Bronchial epithelial cell (primary cell): ENCODE measurements around the gene CSAD. TPM values are rescaled to one million over a fixed set of nuclear protein-coding genes. Genes with fewer than 3 reads are reported as not detected.
A peak's percentile ranks its signal among the peaks of the same experiment; 100 is the strongest.

ENCODE experiments used
- DNase-seq: peaks from one replicate; pipeline ENCODE4 v3.0.0-alpha.2; 2010; ENCODE audit warnings: low read depth
- FAIRE-seq: peaks from 2 replicates; lab custom pipeline; 2011; peaks lifted over from hg19 to GRCh38; lab: Jason Lieb, UNC
- H3K27me3 ChIP-seq: 2 replicates; pipeline ENCODE4 v1.5.1; 2011; ENCODE audit warnings: low read length; ENCODE audit not compliant: control insufficient read depth, insufficient read depth
- H3K36me3 ChIP-seq: 2 replicates; pipeline ENCODE4 v1.5.1; 2011; ENCODE audit warnings: low read length; ENCODE audit not compliant: control insufficient read depth, insufficient read depth
- H3K4me3 ChIP-seq: 2 replicates; pipeline ENCODE4 v1.5.1; 2011; ENCODE audit warnings: mild to moderate bottlenecking, low read depth, low read length, control low read depth
- total RNA-seq: library from RNA; depleted of rRNA; stranded (reverse); fragments of >200 nt; gene quantifications from 2 replicates; pipeline ENCODE4 v1.2.1, GENCODE V29; 2014
- TF ChIP-seq, protein P1 (sequence below): IDR thresholded peaks from 2 replicates; pipeline ENCODE4 v1.5.1; 2011; ENCODE audit warnings: mild to moderate bottlenecking, moderate library complexity, low read length, control low read depth, inconsistent platforms; ENCODE audit not compliant: insufficient read depth, severe bottlenecking

CSAD gene
- total RNA-seq, 1 donor from 2014 or later, result 6.6 TPM

DNA sequence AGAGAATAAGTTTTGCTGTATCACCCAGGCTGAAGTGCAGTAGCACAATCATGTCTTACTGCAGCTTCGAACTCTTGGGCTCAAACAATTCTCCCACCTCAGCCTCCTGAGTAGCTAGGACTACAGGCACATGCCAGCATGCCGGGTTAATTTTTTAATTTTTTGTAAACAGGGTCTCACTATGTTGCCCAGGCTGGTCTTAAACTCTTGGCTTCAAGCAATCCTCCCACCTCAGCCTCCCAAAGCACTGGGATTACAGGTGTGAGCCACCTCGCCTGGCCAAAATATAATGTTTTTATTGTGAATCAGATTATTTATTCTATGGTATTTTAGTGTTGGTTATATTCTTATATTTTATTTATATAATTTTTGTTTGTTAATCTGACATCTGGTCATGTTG lies 4.0 kb downstream of the CSAD start:
- FAIRE-seq, result no peak
- DNase-seq, result no peak
- Histone ChIP-seq H3K4me3 (no peak overlapping the region), H3K36me3 (peaks cover under 1% of the 10 kb centered on the region), H3K27me3 (no peaks in the 10 kb centered on the region)
- TF ChIP-seq, protein P1, sequence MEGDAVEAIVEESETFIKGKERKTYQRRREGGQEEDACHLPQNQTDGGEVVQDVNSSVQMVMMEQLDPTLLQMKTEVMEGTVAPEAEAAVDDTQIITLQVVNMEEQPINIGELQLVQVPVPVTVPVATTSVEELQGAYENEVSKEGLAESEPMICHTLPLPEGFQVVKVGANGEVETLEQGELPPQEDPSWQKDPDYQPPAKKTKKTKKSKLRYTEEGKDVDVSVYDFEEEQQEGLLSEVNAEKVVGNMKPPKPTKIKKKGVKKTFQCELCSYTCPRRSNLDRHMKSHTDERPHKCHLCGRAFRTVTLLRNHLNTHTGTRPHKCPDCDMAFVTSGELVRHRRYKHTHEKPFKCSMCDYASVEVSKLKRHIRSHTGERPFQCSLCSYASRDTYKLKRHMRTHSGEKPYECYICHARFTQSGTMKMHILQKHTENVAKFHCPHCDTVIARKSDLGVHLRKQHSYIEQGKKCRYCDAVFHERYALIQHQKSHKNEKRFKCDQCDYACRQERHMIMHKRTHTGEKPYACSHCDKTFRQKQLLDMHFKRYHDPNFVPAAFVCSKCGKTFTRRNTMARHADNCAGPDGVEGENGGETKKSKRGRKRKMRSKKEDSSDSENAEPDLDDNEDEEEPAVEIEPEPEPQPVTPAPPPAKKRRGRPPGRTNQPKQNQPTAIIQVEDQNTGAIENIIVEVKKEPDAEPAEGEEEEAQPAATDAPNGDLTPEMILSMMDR, result no peak

DNA sequence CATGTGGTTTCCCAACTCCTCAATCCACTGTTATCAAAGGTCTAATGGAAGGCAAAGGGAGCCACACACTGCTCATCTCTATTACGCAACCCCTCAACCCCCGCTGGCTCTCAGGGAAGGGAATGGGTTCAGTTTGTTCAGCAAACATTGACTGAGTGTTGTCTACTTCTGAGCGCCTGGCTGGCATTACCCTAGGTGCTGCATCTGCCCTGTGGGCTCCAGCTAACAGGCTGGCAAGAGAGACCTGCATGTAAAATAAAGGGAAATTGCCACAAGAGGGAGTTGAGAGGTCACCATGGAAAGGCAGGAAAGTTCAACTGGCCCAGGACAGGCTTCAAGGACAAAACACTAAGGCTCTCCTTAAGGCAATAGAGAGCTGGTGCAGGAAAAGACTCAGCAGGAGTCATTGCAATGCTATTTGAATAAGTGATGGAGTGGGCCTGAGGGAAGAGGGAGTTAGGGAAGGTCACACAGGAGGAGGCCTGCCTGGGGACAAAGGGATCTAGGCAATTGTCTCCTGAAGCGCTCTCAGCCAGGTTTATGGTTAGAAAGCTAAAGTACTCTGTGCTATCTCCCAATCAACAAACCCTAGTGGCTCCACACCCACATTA lies 5.7 kb downstream of the CSAD start:
- DNase-seq, result peak; percentile 33
- H3K4me3 ChIP-seq, result no peak overlapping the region
- FAIRE-seq, result no peak
- TF ChIP-seq, protein P1, result peak; percentile 37
- H3K27me3 ChIP-seq, result no peaks in the 10 kb centered on the region
- H3K36me3 ChIP-seq, result peaks cover 7% of the 10 kb centered on the region

DNA sequence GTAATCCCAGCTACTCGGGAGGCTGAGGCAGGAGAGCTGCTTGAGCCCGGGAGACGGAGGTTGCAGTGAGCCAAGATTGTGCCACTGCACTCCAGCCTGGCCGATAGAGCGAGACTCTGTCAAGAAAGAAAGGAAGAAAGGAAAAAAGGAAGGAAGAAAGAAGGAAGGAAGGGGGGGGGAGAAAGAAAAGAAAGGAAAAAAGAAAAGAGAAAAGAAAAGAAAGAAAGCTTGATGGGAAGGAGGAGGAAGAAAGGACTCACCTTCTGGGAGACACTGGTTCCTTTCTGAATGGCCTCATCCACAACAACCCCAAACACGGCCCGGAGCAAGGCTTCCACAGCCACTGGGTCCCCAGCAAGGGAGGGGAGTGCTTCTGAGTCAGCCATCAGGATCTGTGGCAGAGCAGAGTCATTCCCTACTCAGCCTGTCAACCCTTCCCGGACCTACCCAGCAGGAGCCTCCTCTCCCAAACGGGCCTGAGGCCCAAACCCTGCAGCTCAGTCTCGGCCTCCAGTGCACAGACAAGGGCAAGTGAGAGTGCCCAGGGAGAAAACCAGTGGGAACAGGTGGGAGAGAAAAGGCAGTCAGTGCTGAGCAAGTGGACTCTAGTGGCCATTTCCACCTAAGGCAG lies 7.5 kb downstream of the CSAD start:
- peak; percentile 42 for DNase-seq
- Histone ChIP-seq H3K4me3 (no peak overlapping the region), H3K27me3 (no peaks in the 10 kb centered on the region), H3K36me3 (peaks cover 11% of the 10 kb centered on the region)
- TF ChIP-seq, protein P1, result no peak
- FAIRE-seq, result no peak

DNA sequence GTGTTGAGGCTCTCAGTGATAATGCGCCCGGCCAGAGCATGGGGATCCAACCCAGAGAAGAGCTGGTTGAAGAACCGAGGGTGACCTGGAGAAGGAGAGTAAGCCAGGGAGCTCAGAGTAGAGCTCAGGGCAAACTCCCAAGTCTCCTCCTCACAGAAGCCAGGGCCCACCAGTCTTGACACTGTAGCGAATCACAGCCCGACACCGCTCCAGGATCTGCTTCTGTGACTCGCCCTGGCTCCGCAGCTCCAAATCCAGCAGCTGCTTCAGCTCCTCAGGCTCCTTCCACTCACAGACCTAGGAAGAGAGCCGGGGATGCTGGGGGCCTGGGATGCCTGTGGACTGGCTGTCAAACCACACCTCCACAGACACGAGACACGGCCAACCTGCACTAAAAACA lies 8.4 kb downstream of the CSAD start:
- DNase-seq, result no peak
- H3K4me3 ChIP-seq, result no peak overlapping the region
- H3K36me3 ChIP-seq, result peaks cover 11% of the 10 kb centered on the region
- TF ChIP-seq, protein P1, result no peak
- FAIRE-seq, result no peak
- no peaks in the 10 kb centered on the region for H3K27me3 ChIP-seq

DNA sequence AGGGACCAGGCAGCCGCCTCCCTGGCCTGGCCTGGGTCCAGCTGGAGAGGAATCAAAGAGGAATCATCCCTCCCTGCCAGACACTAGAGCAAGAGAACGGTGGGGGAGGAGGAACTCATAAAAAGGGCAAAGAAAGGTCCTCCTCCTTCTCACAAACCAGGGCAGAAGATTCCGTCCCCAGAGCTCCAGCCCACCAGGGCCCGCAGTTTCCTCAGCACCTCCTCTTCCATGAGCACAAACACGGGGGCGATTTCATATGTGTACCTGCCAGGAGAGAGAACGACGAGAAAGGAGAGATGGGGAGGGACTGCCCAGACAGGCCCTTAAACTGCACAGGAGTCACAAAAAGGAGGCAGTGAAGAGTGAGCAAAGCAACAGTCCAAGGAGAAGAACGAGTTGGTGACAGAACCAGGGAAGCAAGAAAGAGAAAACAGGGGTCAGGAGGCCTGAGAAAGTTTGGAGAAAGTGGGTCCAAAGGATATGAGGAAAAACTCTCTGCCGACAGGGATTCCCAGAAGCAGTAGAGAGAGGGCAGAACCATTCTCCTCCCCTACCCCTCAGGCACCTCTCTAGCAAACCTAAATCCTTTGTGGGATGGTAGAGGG lies 8.9 kb downstream of the CSAD start:
- DNase-seq (no peak), FAIRE-seq (no peak)
- H3K4me3 ChIP-seq, result no peak overlapping the region
- H3K36me3 ChIP-seq, result peaks cover 11% of the 10 kb centered on the region
- H3K27me3 ChIP-seq, result no peaks in the 10 kb centered on the region
- TF ChIP-seq, protein P1, result no peak
